ENCODE measurements around the gene NLGN3.
A peak's percentile ranks its signal among the peaks of the same experiment; 100 is the strongest.

The NLGN3 gene

DNA sequence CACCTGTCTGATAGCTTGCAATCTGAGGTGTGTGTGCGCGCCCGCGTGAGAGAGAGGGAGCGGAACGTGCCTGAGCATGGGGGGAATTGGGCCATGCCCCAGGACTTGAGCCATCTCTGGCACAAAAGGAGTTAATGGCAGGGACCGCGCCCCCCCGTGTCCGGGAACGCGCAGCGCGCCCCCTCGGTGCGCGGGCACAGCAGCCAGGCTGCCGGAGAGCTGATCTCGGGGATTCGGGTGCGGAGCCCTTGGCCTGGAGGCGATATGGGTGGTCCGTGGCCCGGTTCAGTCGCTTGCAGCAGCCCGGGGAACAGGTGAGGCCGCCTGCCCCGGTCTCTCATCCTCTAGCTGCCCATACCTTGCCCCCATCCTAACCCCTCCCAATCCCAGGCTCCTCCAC lies at the start of gene NLGN3:
Gene NLGN3, plus strand, starts transcription at position 191 of the 400 bp plus-strand sequence. CDS start 2,909 bp downstream, outside the sequence.
- no peak for DNase-seq (ENCODE audit: extremely low read depth, low read depth)
- TF ChIP-seq, protein P1, sequence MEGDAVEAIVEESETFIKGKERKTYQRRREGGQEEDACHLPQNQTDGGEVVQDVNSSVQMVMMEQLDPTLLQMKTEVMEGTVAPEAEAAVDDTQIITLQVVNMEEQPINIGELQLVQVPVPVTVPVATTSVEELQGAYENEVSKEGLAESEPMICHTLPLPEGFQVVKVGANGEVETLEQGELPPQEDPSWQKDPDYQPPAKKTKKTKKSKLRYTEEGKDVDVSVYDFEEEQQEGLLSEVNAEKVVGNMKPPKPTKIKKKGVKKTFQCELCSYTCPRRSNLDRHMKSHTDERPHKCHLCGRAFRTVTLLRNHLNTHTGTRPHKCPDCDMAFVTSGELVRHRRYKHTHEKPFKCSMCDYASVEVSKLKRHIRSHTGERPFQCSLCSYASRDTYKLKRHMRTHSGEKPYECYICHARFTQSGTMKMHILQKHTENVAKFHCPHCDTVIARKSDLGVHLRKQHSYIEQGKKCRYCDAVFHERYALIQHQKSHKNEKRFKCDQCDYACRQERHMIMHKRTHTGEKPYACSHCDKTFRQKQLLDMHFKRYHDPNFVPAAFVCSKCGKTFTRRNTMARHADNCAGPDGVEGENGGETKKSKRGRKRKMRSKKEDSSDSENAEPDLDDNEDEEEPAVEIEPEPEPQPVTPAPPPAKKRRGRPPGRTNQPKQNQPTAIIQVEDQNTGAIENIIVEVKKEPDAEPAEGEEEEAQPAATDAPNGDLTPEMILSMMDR (IDR thresholded peaks at IDR 0.05; ENCODE audit: low read depth, low read length), result no peak

DNA sequence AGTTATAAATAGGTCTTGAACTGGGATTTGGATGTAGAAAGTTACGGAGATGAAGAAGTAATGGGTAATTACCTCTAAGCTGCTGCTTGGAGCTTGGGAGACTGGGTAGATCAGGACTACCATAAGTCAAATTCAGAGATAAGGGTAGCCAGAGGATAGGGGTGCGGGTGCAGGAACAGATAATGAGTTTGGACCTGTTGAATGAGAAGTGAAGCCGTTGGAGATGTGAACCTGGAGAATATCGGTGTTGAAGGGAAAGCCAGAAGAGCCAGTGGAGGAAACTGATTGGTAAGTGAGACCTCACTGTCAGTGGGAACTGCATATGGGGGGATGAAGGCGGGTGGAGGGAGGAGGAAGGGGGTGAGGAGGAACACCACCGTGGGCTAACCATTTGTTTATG lies 49.6 kb upstream of the NLGN3 start:
- TF ChIP-seq, protein P1 (IDR thresholded peaks at IDR 0.05; ENCODE audit: low read depth, low read length), result no peak
- no peak for DNase-seq (ENCODE audit: extremely low read depth, low read depth)

DNA sequence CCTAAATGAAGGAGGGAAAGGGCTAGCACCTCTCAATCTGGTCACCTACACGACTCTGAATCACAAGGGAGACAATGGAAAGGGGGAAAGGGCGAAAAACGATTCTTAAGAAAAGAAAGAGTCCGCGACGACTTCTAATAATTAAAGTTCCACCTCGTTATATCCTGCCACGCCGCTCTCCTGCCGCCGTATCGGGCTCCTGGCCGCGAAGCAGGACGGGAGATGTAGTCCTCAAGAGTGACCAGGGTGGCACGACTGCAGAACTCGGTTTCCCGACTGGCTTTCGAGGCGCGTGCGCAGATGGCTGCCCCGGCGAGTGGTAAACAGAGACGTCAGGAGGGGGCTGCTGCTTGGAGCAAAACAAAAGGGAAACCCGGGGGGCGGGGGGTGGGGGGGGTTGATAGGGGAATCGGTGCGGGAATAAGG lies 49.1 kb upstream of the NLGN3 start, which contains the start of gene FOXO4:
Gene FOXO4, plus strand, starts transcription at position 297 of the 426 bp plus-strand sequence. CDS start 678 bp downstream, outside the sequence.
- TF ChIP-seq, protein P1 (IDR thresholded peaks at IDR 0.05; ENCODE audit: low read depth, low read length), result no peak
- peak; percentile 52 for DNase-seq (ENCODE audit: extremely low read depth, low read depth)

DNA sequence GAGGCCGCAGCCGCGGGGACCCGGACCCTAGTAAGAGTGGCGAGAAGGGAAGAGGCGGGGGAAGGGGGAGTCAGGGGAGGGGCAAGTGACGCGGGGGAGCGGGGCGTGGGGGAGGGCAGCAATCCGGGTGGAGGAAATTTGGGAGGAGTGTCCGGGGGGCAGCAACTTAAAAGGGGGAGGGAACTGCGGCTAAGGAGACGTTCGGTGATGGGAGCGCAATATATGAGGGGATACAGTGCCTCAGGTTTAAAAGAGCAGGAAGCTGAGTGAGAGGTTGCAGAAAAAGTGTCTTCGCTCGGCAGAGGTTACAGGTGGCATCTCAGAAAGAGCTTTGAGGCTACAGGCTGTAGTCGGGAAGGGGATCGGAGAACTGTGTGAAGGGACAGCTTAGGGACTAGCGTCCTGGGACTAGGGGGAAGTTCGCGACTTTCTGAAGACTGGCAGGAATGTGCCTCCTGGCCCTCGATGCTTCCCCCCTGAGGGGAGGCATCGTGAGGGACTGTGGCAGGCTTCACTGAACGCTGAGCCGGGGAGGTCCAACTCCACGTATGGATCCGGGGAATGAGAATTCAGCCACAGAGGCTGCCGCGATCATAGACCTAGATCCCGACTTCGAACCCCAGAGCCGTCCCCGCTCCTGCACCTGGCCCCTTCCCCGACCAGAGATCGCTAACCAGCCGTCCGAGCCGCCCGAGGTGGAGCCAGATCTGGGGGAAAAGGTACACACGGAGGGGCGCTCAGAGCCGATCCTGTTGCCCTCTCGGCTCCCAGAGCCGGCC lies 48.5 kb upstream of the NLGN3 start:
- DNase-seq (ENCODE audit: extremely low read depth, low read depth), result no peak
- TF ChIP-seq, protein P1 (IDR thresholded peaks at IDR 0.05; ENCODE audit: low read depth, low read length), result no peak

DNA sequence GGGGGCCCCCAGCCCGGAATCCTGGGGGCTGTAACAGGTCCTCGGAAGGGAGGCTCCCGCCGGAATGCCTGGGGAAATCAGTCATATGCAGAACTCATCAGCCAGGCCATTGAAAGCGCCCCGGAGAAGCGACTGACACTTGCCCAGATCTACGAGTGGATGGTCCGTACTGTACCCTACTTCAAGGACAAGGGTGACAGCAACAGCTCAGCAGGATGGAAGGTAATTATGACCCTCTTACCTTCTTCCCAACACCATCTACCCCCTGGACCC lies 47.9 kb upstream of the NLGN3 start:
- TF ChIP-seq, protein P1 (IDR thresholded peaks at IDR 0.05; ENCODE audit: low read depth, low read length), result no peak
- DNase-seq (ENCODE audit: extremely low read depth, low read depth), result no peak

DNA sequence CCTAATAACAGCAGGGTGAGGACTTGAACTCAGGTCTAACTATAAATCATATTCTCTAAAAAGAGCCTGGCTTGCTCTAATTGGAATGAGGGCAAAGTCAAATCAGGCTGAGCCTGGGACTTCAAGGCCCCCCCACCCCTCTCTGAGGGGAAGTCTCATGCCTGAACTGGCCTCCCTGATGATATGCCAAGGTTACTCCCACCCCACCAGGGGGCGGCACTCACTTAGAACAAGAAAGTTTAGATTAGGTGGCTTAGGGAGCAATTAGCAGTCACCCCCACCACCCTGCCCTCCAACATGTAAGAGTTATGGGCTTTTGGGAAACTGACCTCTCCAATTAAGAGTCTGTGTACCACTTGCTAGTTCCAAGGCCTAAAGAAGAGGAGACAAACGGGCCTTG lies 46.3 kb upstream of the NLGN3 start:
- TF ChIP-seq, protein P1 (IDR thresholded peaks at IDR 0.05; ENCODE audit: low read depth, low read length), result peak; percentile 42
- no peak for DNase-seq (ENCODE audit: extremely low read depth, low read depth)

DNA sequence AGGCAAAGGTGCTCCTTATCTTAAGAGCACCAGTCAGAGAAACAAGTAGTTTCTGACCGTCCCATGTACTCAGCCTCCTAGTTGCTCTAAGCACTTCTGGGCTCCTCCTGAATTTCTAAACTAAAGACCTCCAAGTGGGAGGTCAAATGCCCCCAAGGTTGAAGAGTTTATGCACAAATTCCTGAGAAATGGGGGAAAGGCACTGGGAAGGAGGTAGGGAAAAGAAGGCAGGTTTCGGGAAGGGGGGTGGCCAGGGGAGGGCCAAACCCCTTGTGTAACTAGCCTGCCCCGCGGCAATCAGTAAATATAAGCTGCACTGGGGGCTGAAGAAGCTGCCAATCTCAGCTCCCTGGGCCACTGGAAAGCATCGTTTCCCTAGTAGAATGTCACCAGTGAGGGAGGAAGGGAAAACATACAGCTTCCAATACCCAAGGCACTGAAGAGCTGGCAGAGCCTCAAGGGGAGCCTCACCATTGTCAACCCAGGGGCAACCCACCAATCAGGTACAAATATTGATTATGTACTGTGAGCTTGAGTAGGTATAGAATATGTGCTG lies 45.6 kb upstream of the NLGN3 start:
- TF ChIP-seq, protein P1 (IDR thresholded peaks at IDR 0.05; ENCODE audit: low read depth, low read length), result no peak
- no peak for DNase-seq (ENCODE audit: extremely low read depth, low read depth)

Measured in AG09319 (cell line).